Stimulated activated CD4-positive, alpha-beta T cell treated with anti-CD3 and anti-CD28 coated beads, Interleukin-12 subunit alpha, Interleukin-12 subunit beta, amount 100 ng/mL, for 24 hours (primary cell): Measurements from ENCODE around the gene MAP4K3.
"Not testable (repeated sequence)": the region's sequence is repeated elsewhere in the genome, so short reads cannot be mapped to it uniquely, and the experiment has no call there.

Experiments used
- DNase-seq, 2 experiments: peaks; one replicate each; pipeline ENCODE4 v3.0.0-alpha.2; 2020; ENCODE audit warnings: low read depth in 2 of 2

Gene MAP4K3

DNA sequence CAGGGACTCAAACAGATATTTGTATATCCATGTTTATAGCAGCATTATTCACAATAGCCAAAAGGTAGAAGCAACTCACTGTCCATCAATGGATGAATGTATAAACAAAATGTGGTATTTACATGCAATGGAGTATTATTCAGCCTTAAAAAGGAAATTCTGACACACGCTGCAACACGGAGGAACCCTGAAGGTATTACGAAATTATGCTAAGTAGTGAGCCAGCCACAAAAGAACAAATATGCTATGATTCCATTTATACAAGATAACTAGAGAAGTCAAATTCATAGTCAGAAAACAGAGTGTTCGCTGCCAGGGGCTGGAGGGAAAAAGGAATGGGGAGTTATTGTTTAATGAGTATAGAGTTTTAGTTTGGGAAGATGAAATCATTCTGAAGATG is 132.4 kb downstream of the MAP4K3 start:
- DNase-seq: no peak

DNA sequence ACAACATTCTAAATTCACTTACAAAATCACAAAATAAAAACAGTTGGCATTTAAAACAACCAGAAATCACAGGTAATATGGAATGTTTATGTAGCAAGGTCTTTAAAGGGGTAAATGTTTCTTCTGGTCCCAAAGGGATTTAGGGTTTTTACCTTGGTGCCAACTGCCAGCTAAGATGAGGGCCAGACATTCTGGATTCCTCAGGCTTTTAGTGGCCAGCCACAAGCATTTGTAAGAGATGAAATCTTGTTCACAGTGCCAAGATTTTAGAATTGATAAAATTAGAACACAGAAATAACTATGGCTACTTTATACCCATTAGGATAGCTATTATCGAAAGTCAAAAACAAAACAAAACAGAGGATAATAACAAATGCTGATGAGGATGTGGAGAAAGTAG is 132.9 kb downstream of the MAP4K3 start:
- DNase-seq: no peak

DNA sequence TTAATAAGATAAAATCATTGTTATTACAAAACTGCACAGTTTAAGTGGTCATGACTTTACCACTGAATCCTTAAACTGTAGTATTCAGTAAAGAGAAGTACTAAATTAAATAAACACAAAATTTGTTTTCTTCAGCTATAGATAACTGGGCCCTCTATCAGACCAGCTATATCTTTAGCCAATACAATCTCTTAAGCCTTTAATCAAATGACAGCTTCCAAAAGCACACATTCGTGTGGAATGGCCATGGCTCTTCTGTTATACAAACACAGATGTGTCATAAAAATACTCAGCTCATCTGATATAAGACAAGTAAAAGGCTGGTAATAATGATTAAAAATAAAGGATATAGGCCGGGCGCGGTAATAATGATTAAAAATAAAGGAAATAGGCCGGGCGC is 135.7 kb downstream of the MAP4K3 start:
- no peak for DNase-seq

DNA sequence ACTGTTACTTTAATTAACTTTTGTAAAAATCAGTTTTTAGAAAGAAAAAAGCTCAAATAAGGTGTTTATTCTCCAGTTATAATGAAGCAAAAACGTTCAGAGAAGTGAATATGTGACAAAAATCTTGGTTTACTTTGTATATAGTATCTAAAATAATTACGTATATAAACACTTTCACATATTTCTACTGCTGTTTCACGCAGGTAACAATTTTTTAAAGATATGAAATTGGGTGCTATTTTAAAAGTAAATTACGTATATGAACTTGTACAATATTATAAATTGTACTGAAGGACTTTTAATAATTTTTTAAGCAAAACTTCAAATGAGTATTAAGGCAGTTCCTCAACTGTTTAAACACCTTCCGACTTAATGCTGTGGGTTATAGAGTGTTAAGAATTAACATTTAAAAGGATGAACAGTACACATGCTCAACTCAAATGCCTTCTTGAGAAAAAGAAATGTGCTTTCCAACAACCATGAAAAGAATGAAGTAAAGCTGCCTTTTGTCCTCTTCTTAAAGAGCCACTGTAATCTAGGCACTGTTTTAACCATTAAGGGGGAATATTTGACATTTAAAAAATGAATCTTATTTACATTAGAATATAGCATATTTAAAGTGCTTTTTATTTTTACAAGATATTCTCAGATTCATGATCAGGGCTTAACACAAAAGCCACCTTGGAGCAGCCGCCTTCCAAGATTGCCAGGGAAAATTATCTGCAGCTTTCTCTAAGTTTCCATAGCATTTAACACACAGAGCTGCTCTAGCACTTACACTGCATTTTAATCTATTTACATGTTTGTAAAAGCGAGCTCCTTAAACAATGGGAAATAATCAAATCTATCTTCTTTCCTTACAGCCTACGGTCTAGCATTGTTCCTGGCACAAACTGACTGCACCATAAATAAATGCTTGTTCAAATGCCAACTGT is 136.8 kb downstream of the MAP4K3 start:
- no peak for DNase-seq

DNA sequence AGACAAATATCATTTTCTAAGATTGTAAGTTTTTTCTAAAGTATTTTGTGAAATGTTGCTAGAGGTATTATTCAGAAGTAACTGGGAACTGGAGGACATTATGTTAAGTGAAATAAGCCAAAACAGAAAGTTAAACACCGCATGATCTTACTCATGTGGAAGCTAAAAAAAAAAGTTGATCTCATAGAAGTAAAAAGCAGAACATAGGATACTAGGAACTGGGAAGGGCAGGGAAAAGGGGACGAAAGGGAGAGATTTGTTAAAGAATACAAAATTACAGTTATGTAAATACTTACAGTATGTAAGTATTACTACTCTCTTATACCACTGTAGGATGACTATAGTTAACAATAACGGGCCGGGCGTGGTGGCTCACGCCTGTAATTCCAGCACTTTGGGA is 146.7 kb downstream of the MAP4K3 start:
- no peak for DNase-seq

DNA sequence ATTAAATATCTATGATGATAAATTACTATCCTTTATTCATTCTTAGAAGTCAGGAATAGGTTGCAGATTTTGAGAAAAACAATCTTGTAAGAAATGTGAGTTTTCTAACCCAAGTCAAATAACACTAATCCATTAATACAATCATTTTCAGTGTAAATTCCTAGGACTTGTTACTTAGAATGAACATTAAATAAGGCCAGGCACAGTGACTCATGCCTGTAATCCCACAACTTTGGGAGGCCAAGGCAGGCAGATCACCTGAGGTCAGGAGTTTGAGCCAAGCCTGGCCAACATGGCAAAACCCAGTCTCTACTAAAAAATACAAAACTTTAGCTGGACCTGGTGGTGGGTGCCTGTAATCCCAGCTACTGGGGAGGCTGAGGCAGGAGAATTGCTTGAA is 147.5 kb downstream of the MAP4K3 start:
- DNase-seq: no peak

GRCh38 chr2:39283561-39283960 is 153.5 kb downstream of the MAP4K3 start:
- DNase-seq: no peak

- DNase-seq: no peak
These were observed 155.7 kb downstream of the MAP4K3 start for GRCh38 chr2:39281391-39281790.

DNA sequence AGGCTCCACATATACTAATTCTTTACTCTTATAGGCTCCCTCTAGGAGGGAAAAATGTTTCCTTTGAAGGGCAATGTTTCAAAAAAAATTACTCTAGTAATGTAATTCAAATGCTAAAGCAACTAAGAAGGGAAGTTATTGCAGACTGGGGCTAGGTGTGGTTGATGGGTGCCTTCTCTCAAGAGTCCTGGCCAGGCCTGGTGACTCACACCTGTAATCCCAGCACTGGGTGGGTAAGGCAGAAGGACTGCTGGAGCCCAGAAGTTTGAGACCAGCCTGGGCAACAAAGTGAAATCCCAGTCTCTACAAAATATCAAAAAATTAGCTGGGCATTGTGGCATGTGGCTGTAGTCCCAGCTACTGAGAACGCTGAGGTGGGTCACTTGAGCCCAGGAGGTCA is 162.1 kb downstream of the MAP4K3 start:
- DNase-seq: no peak

- DNase-seq: no peak
These were observed 167.1 kb downstream of the MAP4K3 start for GRCh38 chr2:39269941-39270340.

DNA sequence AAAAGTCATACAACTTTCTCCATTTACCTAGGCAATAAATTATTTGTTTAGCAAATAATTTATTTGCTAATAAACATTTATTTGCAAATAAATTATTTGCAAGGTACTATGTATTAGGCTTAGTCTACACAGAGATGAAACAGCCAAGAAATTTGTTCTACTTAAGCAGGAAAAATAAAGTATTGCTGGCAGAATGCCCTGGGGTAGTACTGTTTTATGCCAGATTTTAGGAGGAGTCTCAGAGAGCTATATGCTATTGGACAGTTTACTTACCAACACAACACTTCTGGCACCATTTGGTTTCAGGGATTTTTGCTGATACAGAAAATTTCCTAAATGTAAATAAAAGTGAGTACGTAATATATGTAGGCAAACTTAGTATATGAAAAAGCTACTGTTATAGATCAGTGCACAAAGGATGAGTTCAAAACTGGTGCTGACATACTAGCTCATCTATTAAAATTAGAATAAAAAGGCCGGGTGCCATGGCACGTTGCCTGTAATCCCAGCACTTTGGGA is 170.1 kb downstream of the MAP4K3 start:
- no peak for DNase-seq

- DNase-seq: no peak
These were observed 170.8 kb downstream of the MAP4K3 start for GRCh38 chr2:39266139-39266805.

GRCh38 chr2:39265315-39265714 is 171.8 kb downstream of the MAP4K3 start:
- no peak for DNase-seq

DNA sequence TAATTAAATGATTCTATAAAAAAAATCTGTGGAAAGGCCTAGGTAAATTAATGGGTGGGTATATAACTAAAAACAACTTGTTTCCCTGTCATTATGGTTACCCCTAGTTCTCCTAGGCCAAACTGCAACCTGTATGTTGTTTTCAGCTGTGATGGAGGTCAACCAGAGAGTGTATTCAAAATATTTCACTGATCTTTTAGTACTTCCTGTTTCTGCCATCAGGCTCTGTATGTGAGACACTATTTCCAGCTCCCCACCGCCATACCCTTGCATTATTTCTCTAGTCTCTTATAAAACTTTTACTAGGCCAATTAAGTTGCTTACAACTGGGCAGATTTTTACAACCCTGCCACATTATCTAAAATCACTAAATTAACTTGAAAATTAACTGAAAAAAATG is 172.4 kb downstream of the MAP4K3 start:
- no peak for DNase-seq

DNA sequence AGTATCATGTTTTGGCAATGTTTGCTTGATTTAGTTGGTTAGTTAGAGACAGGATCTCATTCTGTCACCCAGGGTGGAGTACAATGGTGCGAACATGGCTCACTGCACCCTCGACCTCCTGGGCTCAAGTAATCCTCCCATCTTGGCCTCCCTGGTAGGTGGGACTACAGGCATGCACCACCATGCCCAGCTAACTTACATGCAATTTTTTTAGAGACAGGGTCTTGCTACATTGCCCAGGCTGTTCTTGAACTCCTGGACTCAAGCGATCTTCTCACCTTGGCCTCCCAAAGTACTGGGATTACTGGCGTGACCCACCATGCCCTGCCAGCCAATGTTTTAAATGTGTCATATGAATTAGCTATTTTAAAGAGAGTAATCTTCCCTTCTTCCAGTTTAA is 177.0 kb downstream of the MAP4K3 start:
- no peak for DNase-seq

- DNase-seq: no peak
These were observed 181.0 kb downstream of the MAP4K3 start for GRCh38 chr2:39256040-39256439.

- DNase-seq: no peak
These were observed 184.1 kb downstream of the MAP4K3 start for GRCh38 chr2:39252888-39253518.

- DNase-seq: no peak
These were observed 189.5 kb downstream of the MAP4K3 start for GRCh38 chr2:39247512-39248043.

DNA sequence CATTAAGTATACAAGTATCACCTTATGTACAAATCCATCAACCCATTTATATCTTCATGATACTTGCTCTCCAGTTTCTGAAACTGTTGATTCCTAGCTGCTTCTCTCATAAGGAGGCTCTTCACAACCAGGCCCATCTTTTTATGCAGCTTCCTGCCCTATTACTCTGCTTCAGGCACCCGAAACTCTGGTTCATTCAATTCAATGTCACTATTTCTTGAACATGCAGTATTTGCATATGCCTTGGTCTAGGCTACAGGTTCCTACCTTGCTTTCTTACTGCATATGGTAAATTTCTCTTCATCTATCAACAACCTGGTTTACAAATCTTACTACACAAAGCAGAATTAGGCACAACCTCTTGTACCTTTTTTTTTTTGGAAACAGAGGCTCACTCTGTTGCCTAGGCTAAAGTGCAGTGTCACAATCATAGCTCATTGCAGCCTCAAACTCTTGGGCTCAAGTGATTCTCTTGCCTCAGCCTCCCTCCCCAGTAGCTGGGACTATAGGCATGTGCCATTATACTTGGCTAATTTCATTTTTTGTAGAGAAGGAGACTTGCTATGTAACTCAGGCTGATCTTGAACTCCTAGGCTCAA is 190.6 kb downstream of the MAP4K3 start:
- DNase-seq: no peak

DNA sequence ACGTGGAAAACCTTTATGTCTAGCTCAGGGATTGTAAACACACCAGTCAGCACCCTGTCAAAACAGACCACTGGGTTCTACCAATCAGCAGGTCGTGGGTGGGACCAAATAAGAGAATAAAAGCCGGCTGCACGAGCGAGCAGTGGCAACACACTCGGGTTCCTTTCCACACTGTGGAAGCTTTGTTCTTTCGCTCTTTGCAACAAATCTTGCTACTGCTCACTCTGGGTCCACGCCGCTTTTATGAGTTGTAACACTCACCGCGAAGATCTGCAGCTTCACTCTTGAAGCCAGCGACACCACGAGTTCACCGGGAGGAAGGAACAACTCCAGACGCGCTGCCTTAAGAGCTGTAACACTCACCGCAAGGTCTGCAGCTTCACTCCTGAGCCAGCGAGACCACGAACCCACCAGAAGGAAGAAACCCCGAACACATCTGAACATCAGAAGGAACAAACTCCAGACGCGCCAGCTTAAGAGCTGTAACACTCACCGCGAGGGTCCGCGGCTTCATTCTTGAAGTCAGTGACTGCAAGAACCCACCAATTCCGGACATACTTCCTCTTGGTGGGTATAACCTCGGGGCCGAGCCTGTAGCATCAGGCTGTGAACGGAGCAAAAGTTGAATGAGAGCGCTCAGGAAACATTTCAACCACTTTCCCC is 192.0 kb downstream of the MAP4K3 start:
- not testable (repeated sequence) for DNase-seq

DNA sequence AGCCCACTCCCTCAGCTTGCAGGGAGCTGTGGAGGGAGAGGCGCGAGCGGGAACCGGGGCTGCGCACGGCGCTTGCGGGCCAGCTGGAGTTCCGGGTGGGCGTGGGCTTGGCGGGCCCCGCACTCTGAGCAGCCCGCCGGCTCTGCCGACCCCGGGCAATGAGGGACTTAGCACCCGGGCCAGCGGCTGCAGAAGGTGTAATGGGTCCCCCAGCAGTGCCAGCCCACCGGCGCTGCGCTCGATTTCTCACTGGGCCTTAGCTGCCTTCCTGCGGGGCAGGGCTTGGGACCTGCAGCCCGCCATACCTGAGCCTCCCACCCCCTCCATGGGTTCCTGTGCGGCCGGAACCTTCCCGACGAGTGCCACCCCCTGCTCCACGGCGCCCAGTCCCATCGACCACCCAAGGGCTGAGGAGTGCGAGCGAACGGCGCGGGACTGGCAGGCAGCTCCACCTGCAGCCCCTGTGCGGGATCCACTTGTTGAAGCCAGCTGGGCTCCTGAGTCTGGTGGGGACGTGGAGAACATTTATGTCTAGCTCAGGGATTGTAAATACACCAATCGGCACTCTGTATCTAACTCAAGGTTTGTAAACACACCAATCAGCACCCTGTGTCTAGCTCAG is 192.7 kb downstream of the MAP4K3 start:
- not testable (repeated sequence) for DNase-seq
